Measurements from ENCODE around the gene BMP6. TPM values are rescaled to one million over a fixed set of nuclear protein-coding genes. Genes with fewer than 3 reads are reported as not detected.
"Not testable (repeated sequence)": the region's sequence is repeated elsewhere in the genome, so short reads cannot be mapped to it uniquely, and the experiment has no call there.

The BMP6 gene
- total RNA-seq, 1 donor from 2014 or later: 1.6 TPM

- intact Hi-C loops (cut with DNase I): no loop called here
- ATAC-seq (no peak), DNase-seq (ENCODE audit: missing footprints) (no peak)
Observed at GRCh38 chr6:7812623-7813022, 86.7 kb downstream of the BMP6 start.

GRCh38 chr6:7813193-7813592 lies 87.3 kb downstream of the BMP6 start:
- ATAC-seq (no peak), DNase-seq (ENCODE audit: missing footprints) (no peak)
- intact Hi-C loops (cut with DNase I): no loop called here

- ATAC-seq (no peak), DNase-seq (ENCODE audit: missing footprints) (no peak)
- intact Hi-C loops (cut with DNase I): no loop called here
Observed at GRCh38 chr6:7813704-7814103, 87.8 kb downstream of the BMP6 start.

- DNase-seq (ENCODE audit: missing footprints): no peak
- no peak for ATAC-seq
- intact Hi-C loops (cut with DNase I): no loop called here
Observed at GRCh38 chr6:7815716-7816115, 89.8 kb downstream of the BMP6 start.

- DNase-seq (ENCODE audit: missing footprints); intact Hi-C loops (cut with DNase I); ATAC-seq: not testable (repeated sequence)
Observed at GRCh38 chr6:7817184-7817583, 91.3 kb downstream of the BMP6 start.

- ATAC-seq (peak; percentile 82), DNase-seq (ENCODE audit: missing footprints) (no peak)
- intact Hi-C loops (cut with DNase I): no loop called here
Observed at GRCh38 chr6:7818257-7819214, 92.6 kb downstream of the BMP6 start.

GRCh38 chr6:7819431-7820015 lies 93.6 kb downstream of the BMP6 start:
- intact Hi-C loops (cut with DNase I): no loop called here
- DNase-seq (ENCODE audit: missing footprints) (no peak), ATAC-seq (no peak)

- intact Hi-C loops (cut with DNase I): no loop called here
- ATAC-seq: no peak
- no peak for DNase-seq (ENCODE audit: missing footprints)
Observed at GRCh38 chr6:7820288-7820835, 94.5 kb downstream of the BMP6 start.

GRCh38 chr6:7821426-7821825 lies 95.5 kb downstream of the BMP6 start:
- DNase-seq (ENCODE audit: missing footprints) (no peak), ATAC-seq (no peak)
- intact Hi-C loops (cut with DNase I): no loop called here

GRCh38 chr6:7823552-7823951 lies 97.7 kb downstream of the BMP6 start:
- DNase-seq (ENCODE audit: missing footprints): no peak
- intact Hi-C loops (cut with DNase I): no loop called here
- no peak for ATAC-seq

GRCh38 chr6:7825986-7826385 lies 100.1 kb downstream of the BMP6 start:
- ATAC-seq (no peak), DNase-seq (ENCODE audit: missing footprints) (no peak)
- intact Hi-C loops (cut with DNase I): no loop called here

- ATAC-seq (no peak), DNase-seq (ENCODE audit: missing footprints) (no peak)
- intact Hi-C loops (cut with DNase I): no loop called here
Observed at GRCh38 chr6:7827142-7827541, 101.2 kb downstream of the BMP6 start.

- DNase-seq (ENCODE audit: missing footprints) (no peak), ATAC-seq (peak; percentile 50)
- intact Hi-C loops (cut with DNase I): no loop called here
Observed at GRCh38 chr6:7828124-7828523, 102.2 kb downstream of the BMP6 start.

- DNase-seq (ENCODE audit: missing footprints) (no peak), ATAC-seq (no peak)
- intact Hi-C loops (cut with DNase I): loop anchor here (10.0 kb wide), 1 partner anchor 108 kb away; the partner anchor contains the start of gene BMP6
Observed at GRCh38 chr6:7832904-7833750, 107.2 kb downstream of the BMP6 start.

GRCh38 chr6:7833751-7834070 lies 107.8 kb downstream of the BMP6 start:
- intact Hi-C loops (cut with DNase I): loop anchor here (10.0 kb wide), 1 partner anchor 109 kb away; the partner anchor contains the start of gene BMP6
- DNase-seq (ENCODE audit: missing footprints): no peak
- ATAC-seq: no peak

- ATAC-seq: no peak
- intact Hi-C loops (cut with DNase I): loop anchor here (10.0 kb wide), 1 partner anchor 112 kb away; the partner anchor contains the start of gene BMP6
- no peak for DNase-seq (ENCODE audit: missing footprints)
Observed at GRCh38 chr6:7836371-7837026, 110.6 kb downstream of the BMP6 start.

- ATAC-seq: no peak
- intact Hi-C loops (cut with DNase I): no loop called here
- no peak for DNase-seq (ENCODE audit: missing footprints)
Observed at GRCh38 chr6:7841781-7842468, 116.0 kb downstream of the BMP6 start.

Data from Right ventricle myocardium inferior (tissue), 1 donor.